DMS153 treated with DMSO at 0.1 percent for 48 hours (cell line): ENCODE measurements around the gene VANGL2.

Experiments used
- DNase-seq: peaks from one replicate; lab custom pipeline; 2025; ENCODE audit not compliant: unreplicated experiment; lab: John Stamatoyannopoulos, UW

The VANGL2 gene

GRCh38 chr1:160455153-160455517 is 54.8 kb downstream of the VANGL2 start:
- no peak for DNase-seq

GRCh38 chr1:160459056-160459455 is 58.7 kb downstream of the VANGL2 start:
- DNase-seq = no peak

GRCh38 chr1:160459687-160460086 is 59.3 kb downstream of the VANGL2 start:
- DNase-seq = no peak

GRCh38 chr1:160460214-160460642 is 59.9 kb downstream of the VANGL2 start:
- no peak for DNase-seq

- no peak for DNase-seq
Observed at GRCh38 chr1:160460683-160461287, 60.4 kb downstream of the VANGL2 start.

GRCh38 chr1:160465123-160465522 is 64.8 kb downstream of the VANGL2 start:
- DNase-seq = no peak

GRCh38 chr1:160466961-160467360 is 66.6 kb downstream of the VANGL2 start:
- DNase-seq = no peak

GRCh38 chr1:160467576-160467975 is 67.2 kb downstream of the VANGL2 start:
- no peak for DNase-seq

- DNase-seq = no peak
Observed at GRCh38 chr1:160471253-160471652, 70.9 kb downstream of the VANGL2 start.

- no peak for DNase-seq
Observed at GRCh38 chr1:160472112-160472511, 71.7 kb downstream of the VANGL2 start.

- no peak for DNase-seq
Observed at GRCh38 chr1:160474392-160475242, 74.3 kb downstream of the VANGL2 start.
